K562 (cell line): ENCODE measurements around the gene LEO1. TPM values are rescaled to one million over a fixed set of nuclear protein-coding genes. Genes with fewer than 3 reads are reported as not detected.

ENCODE experiments used
- FOXP1 ChIP-seq: sonication (generic); formaldehyde crosslinking; IDR thresholded peaks from 2 replicates; pipeline ENCODE4 v1.8.0; 2022; ENCODE audit warnings: mild to moderate bottlenecking, missing genetic modification reagents
- HDAC1 ChIP-seq, 2 experiments: fragments of 450-650 bp; IDR thresholded peaks; 2 replicates each; pipeline ENCODE4 v1.6.1; 2016 to 2017; ENCODE audit warnings: inconsistent platforms in 1 of 2, mild to moderate bottlenecking in 1 of 2, moderate library complexity in 1 of 2
- HDAC6 ChIP-seq: IDR thresholded peaks from 2 replicates; pipeline ENCODE4 v1.6.1; 2012; ENCODE audit warnings: low read depth, mild to moderate bottlenecking, control low read depth, inconsistent platforms, low read length, moderate library complexity
- KLF1 ChIP-seq: fragments of 450-650 bp; IDR thresholded peaks from 2 replicates; pipeline ENCODE4 v1.6.1; 2016; ENCODE audit warnings: missing genetic modification characterization, missing compliant biosample characterization
- MCM3 ChIP-seq: fragments of 450-650 bp; IDR thresholded peaks from 2 replicates; pipeline ENCODE4 v1.6.1; 2016
- NRF1 ChIP-seq, 2 experiments: fragments of 450-650 bp; IDR thresholded peaks in 1 of 2; conservative IDR thresholded peaks in 1 of 2; 2 replicates each; pipeline ENCODE4 v1.6.1; 2014; ENCODE audit warnings: mild to moderate bottlenecking in 2 of 2
- PHB2 ChIP-seq: fragments of 450-650 bp; IDR thresholded peaks from 2 replicates; pipeline ENCODE4 v1.6.1; 2017; ENCODE audit warnings: low read depth
- RBM15 ChIP-seq: fragments of 200-400 bp; formaldehyde crosslinking; IDR thresholded peaks from 2 replicates; pipeline ENCODE4 v1.6.1; 2018; ENCODE audit warnings: mild to moderate bottlenecking, low read length, moderate library complexity; ENCODE audit not compliant: insufficient read depth
- SRSF3 ChIP-seq: fragments of 200-400 bp; formaldehyde crosslinking; IDR thresholded peaks from 2 replicates; pipeline ENCODE4 v1.6.1; 2016; ENCODE audit warnings: mild to moderate bottlenecking, low read length, moderate library complexity; ENCODE audit not compliant: insufficient read depth
- TFE3 ChIP-seq: fragments of 450-650 bp; formaldehyde crosslinking; IDR thresholded peaks from 2 replicates; pipeline ENCODE4 v1.4.0; 2020; ENCODE audit warnings: mild to moderate bottlenecking, mixed read lengths
- TRIM25 ChIP-seq: fragments of 450-650 bp; IDR thresholded peaks from 2 replicates; pipeline ENCODE4 v1.7.0; 2016; ENCODE audit warnings: borderline replicate concordance
- ZC3H8 ChIP-seq: fragments of 450-650 bp; IDR thresholded peaks from 2 replicates; pipeline ENCODE4 v1.6.1; 2017
- ZNF134 ChIP-seq: fragments of 250-450 bp; sonication (Bioruptor Pico); conservative IDR thresholded peaks from 2 replicates; pipeline ENCODE4 v1.4.0; 2020
- ZNF512 ChIP-seq: IDR thresholded peaks from 2 replicates; pipeline ENCODE4 v1.6.1; 2016; ENCODE audit warnings: missing genetic modification characterization, missing compliant biosample characterization
- polyA plus RNA-seq, 8 experiments: library from polyadenylated mRNA; depleted of rRNA in 4 of 8; stranded (reverse) in 5 of 8; unstranded in 3 of 8; fragments of >200 nt; fragmentation: Nextera tagmentation in 2 of 8; fragmentation: Illumina TruSeq in 1 of 8; extraction: Ambion mirVana in 2 of 8; extraction: Trizol in 1 of 8; gene quantifications; 2 replicates each; pipeline versions ENCODE4 v1.2.1 to v1.2.3, GENCODE V29; 2011 to 2014; ENCODE audit warnings: inconsistent platforms in 1 of 8, missing spikeins in 1 of 8
- total RNA-seq, 7 experiments: library from RNA; depleted of rRNA in 6 of 7; stranded (reverse); fragments of >200 nt in 6 of 7; fragmentation: Illumina TruSeq in 2 of 7; extraction: Trizol in 2 of 7; gene quantifications; 2 replicates each; pipeline versions ENCODE4 v1.2.1 to v1.2.3, GENCODE V29; 2011 to 2021; ENCODE audit warnings: low replicate concordance in 1 of 7
- TF ChIP-seq, protein P1 (sequence below): sonication (generic); formaldehyde crosslinking; IDR thresholded peaks from 2 replicates; pipeline ENCODE4 v1.8.1; 2023; ENCODE audit warnings: mild to moderate bottlenecking, missing genetic modification reagents
- TF ChIP-seq, protein P2 (sequence below), 2 experiments: fragments of 200-800 bp in 1 of 2; sonication (Bioruptor generic) in 1 of 2; sonication (generic) in 1 of 2; formaldehyde crosslinking in 1 of 2; IDR thresholded peaks in 1 of 2; conservative IDR thresholded peaks in 1 of 2; 2 replicates each; pipeline versions ENCODE4 v1.5.0 to v1.6.1; 2016 to 2020; ENCODE audit warnings: missing compliant biosample characterization in 1 of 2, missing genetic modification characterization in 1 of 2, missing genetic modification reagents in 1 of 2
- TF ChIP-seq, protein P3 (sequence below): fragments of 250-450 bp; sonication (Bioruptor Pico); IDR thresholded peaks from 2 replicates; pipeline ENCODE4 v1.8.0; 2021; ENCODE audit warnings: borderline replicate concordance, mild to moderate bottlenecking, moderate library complexity; ENCODE audit not compliant: poor library complexity, severe bottlenecking

The LEO1 gene
- total and polyA plus RNA-seq, 9 of the 15 experiments (the other 6 are each of a cell fraction or from before 2014, with no cell fraction given) = 8.4 to 48.3 (median 37.9) TPM

- TF ChIP-seq, protein P1, sequence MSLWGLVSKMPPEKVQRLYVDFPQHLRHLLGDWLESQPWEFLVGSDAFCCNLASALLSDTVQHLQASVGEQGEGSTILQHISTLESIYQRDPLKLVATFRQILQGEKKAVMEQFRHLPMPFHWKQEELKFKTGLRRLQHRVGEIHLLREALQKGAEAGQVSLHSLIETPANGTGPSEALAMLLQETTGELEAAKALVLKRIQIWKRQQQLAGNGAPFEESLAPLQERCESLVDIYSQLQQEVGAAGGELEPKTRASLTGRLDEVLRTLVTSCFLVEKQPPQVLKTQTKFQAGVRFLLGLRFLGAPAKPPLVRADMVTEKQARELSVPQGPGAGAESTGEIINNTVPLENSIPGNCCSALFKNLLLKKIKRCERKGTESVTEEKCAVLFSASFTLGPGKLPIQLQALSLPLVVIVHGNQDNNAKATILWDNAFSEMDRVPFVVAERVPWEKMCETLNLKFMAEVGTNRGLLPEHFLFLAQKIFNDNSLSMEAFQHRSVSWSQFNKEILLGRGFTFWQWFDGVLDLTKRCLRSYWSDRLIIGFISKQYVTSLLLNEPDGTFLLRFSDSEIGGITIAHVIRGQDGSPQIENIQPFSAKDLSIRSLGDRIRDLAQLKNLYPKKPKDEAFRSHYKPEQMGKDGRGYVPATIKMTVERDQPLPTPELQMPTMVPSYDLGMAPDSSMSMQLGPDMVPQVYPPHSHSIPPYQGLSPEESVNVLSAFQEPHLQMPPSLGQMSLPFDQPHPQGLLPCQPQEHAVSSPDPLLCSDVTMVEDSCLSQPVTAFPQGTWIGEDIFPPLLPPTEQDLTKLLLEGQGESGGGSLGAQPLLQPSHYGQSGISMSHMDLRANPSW (CRISPR knock-in tag) = peak; percentile 90; the same call in 1 of the 2 replicates
- TF ChIP-seq KLF1 (tag) (peak; percentile 39; the same call in 1 of the 2 replicates), TRIM25 (no peak), FOXP1 (CRISPR knock-in tag) (peak; percentile 95), MCM3 (no peak), HDAC6 (0 out of 2 replicates have a peak, but pooled peaks have one; percentile 5), ZC3H8 (no peak), NRF1 (conservative IDR thresholded peaks at IDR 0.05 in 1 of 2, IDR thresholded peaks at IDR 0.05 in 1 of 2) (peak; percentile 90 to 91), RBM15 (no peak), HDAC1 (IDR thresholded peaks at IDR 0.05) (peak in 1 of 2 experiments; percentile 86; a peak in 1 of 4 replicates), SRSF3 (no peak), PHB2 (0 out of 2 replicates have a peak, but pooled peaks have one; percentile 36), TFE3 (0 out of 2 replicates have a peak, but pooled peaks have one; percentile 1), ZNF512 (tag) (no peak), ZNF134 (no peak)
- TF ChIP-seq, protein P2, sequence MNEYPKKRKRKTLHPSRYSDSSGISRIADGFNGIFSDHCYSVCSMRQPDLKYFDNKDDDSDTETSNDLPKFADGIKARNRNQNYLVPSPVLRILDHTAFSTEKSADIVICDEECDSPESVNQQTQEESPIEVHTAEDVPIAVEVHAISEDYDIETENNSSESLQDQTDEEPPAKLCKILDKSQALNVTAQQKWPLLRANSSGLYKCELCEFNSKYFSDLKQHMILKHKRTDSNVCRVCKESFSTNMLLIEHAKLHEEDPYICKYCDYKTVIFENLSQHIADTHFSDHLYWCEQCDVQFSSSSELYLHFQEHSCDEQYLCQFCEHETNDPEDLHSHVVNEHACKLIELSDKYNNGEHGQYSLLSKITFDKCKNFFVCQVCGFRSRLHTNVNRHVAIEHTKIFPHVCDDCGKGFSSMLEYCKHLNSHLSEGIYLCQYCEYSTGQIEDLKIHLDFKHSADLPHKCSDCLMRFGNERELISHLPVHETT (CRISPR knock-in tag; conservative IDR thresholded peaks at IDR 0.05 in 1 of 2, IDR thresholded peaks at IDR 0.05 in 1 of 2) = peak in 1 of 2 experiments; percentile 15; a peak in 2 of 4 replicates
- TF ChIP-seq, protein P3, sequence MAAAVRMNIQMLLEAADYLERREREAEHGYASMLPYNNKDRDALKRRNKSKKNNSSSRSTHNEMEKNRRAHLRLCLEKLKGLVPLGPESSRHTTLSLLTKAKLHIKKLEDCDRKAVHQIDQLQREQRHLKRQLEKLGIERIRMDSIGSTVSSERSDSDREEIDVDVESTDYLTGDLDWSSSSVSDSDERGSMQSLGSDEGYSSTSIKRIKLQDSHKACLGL = no peak
Observed at GRCh38 chr15:52018693-52019393, 47.3 kb upstream of the LEO1 start, which contains the start of gene MAPK6 (continued).
